Karpas-422 (cell line): ENCODE data around the gene DNAH5. TPM values are rescaled to one million over a fixed set of nuclear protein-coding genes. Genes with fewer than 3 reads are reported as not detected.

Experiments used
- DNase-seq: peaks from one replicate; pipeline ENCODE4 v3.0.0-alpha.2; 2015
- H2AFZ ChIP-seq: fragments of 200-600 bp; sonication (generic); 2 replicates; pipeline ENCODE4 v1.6.1; 2014; ENCODE audit warnings: antibody characterized with exemption, low read length, mixed read lengths
- H3K27ac ChIP-seq: fragments of 200-600 bp; sonication (generic); 2 replicates; pipeline ENCODE4 v1.5.1; 2014; ENCODE audit warnings: mild to moderate bottlenecking, low read length, moderate library complexity
- H3K27me3 ChIP-seq: fragments of 200-600 bp; sonication (generic); 2 replicates; pipeline ENCODE4 v1.6.1; 2014; ENCODE audit warnings: low read length, mixed read lengths
- H3K36me3 ChIP-seq: fragments of 200-600 bp; sonication (generic); 2 replicates; pipeline ENCODE4 v1.6.1; 2014; ENCODE audit warnings: low read length, mixed read lengths; ENCODE audit not compliant: insufficient read depth
- H3K4me1 ChIP-seq: fragments of 200-600 bp; sonication (generic); 2 replicates; pipeline ENCODE4 v1.6.1; 2014; ENCODE audit warnings: mild to moderate bottlenecking, low read length, mixed read lengths
- H3K4me2 ChIP-seq: fragments of 200-600 bp; sonication (generic); 2 replicates; pipeline ENCODE4 v1.6.1; 2014; ENCODE audit warnings: low read length, low read depth, mild to moderate bottlenecking; ENCODE audit not compliant: poor library complexity, severe bottlenecking
- H3K4me3 ChIP-seq: fragments of 200-600 bp; sonication (generic); 2 replicates; pipeline ENCODE4 v1.5.1; 2014; ENCODE audit warnings: mild to moderate bottlenecking, antibody characterized with exemption, low read length, mixed read lengths
- H3K79me2 ChIP-seq: fragments of 200-600 bp; sonication (generic); 2 replicates; pipeline ENCODE4 v1.6.1; 2014; ENCODE audit warnings: mild to moderate bottlenecking, low read length, mixed read lengths
- H3K9ac ChIP-seq: fragments of 200-600 bp; sonication (generic); 2 replicates; pipeline ENCODE4 v1.6.0; 2014; ENCODE audit warnings: low read length
- H3K9me2 ChIP-seq: fragments of 200-600 bp; sonication (generic), shearing (Covaris generic); replicated peaks from 2 replicates; pipeline ENCODE4 v1.6.0; 2014; ENCODE audit warnings: mild to moderate bottlenecking, low read length, moderate library complexity; ENCODE audit not compliant: insufficient read depth
- H3K9me3 ChIP-seq: fragments of 300-700, 200-600 bp; sonication (generic); 2 replicates; pipeline ENCODE4 v1.6.1; 2014; ENCODE audit warnings: low read length, mixed read lengths
- H4K20me1 ChIP-seq: fragments of 200-600 bp; sonication (generic); 2 replicates; pipeline ENCODE4 v1.6.1; 2014; ENCODE audit warnings: mild to moderate bottlenecking, antibody characterized with exemption, low read length, low read depth; ENCODE audit not compliant: insufficient read depth
- total RNA-seq: library from RNA; depleted of rRNA; stranded (reverse); fragments of >200 nt; shearing (Covaris generic); gene quantifications from 2 replicates; pipeline ENCODE4 v1.2.3, GENCODE V29; 2014; ENCODE audit warnings: low replicate concordance

Gene DNAH5
- total RNA-seq, 1 experiment from 2014 or later = not detected

GRCh38 chr5:13676531-13676930 lies 268.0 kb downstream of the DNAH5 start:
- no peaks in the 10 kb centered on the region for H3K27me3 ChIP-seq
- no peak overlapping the region for H3K4me3 ChIP-seq
- DNase-seq = no peak
- H3K9me3 ChIP-seq = peaks cover 33% of the 10 kb centered on the region
- H3K79me2 ChIP-seq = no peaks in the 10 kb centered on the region
- no peak overlapping the region for H3K4me2 ChIP-seq
- no peaks in the 10 kb centered on the region for H3K36me3 ChIP-seq
- H3K9ac ChIP-seq = no peak overlapping the region
- H4K20me1 ChIP-seq = no peaks in the 10 kb centered on the region
- H3K27ac ChIP-seq = no peak overlapping the region
- H3K4me1 ChIP-seq = no peaks in the 10 kb centered on the region
- H2AFZ ChIP-seq = no peak overlapping the region
- no peaks in the 10 kb centered on the region for H3K9me2 ChIP-seq

GRCh38 chr5:13674391-13674790 lies 270.1 kb downstream of the DNAH5 start:
- H3K9me3 ChIP-seq = peaks cover 25% of the 10 kb centered on the region
- H3K9ac ChIP-seq = no peak overlapping the region
- H3K79me2 ChIP-seq = no peaks in the 10 kb centered on the region
- H3K4me2 ChIP-seq = no peak overlapping the region
- no peak overlapping the region for H3K27ac ChIP-seq
- no peaks in the 10 kb centered on the region for H3K9me2 ChIP-seq
- H3K4me3 ChIP-seq = no peak overlapping the region
- H2AFZ ChIP-seq = no peak overlapping the region
- H3K4me1 ChIP-seq = no peaks in the 10 kb centered on the region
- H3K36me3 ChIP-seq = no peaks in the 10 kb centered on the region
- no peaks in the 10 kb centered on the region for H4K20me1 ChIP-seq
- DNase-seq = no peak
- H3K27me3 ChIP-seq = no peaks in the 10 kb centered on the region

GRCh38 chr5:13673511-13673910 lies 271.0 kb downstream of the DNAH5 start:
- Histone ChIP-seq H2AFZ (no peak overlapping the region), H3K4me3 (no peak overlapping the region), H3K4me1 (no peaks in the 10 kb centered on the region), H3K36me3 (no peaks in the 10 kb centered on the region), H3K9ac (no peak overlapping the region), H3K79me2 (no peaks in the 10 kb centered on the region), H3K27ac (no peak overlapping the region), H4K20me1 (no peaks in the 10 kb centered on the region), H3K9me2 (no peaks in the 10 kb centered on the region), H3K4me2 (no peak overlapping the region), H3K27me3 (no peaks in the 10 kb centered on the region), H3K9me3 (peaks cover 25% of the 10 kb centered on the region)
- no peak for DNase-seq

GRCh38 chr5:13664377-13664776 lies 280.1 kb downstream of the DNAH5 start:
- Histone ChIP-seq H3K9me2 (no peaks in the 10 kb centered on the region), H3K27me3 (no peaks in the 10 kb centered on the region), H3K4me1 (no peaks in the 10 kb centered on the region), H3K4me3 (no peak overlapping the region), H3K4me2 (no peak overlapping the region), H3K36me3 (no peaks in the 10 kb centered on the region), H3K27ac (no peak overlapping the region), H4K20me1 (no peaks in the 10 kb centered on the region), H3K9me3 (peaks cover 20% of the 10 kb centered on the region), H3K79me2 (no peaks in the 10 kb centered on the region), H2AFZ (no peak overlapping the region), H3K9ac (no peak overlapping the region)
- DNase-seq = no peak

GRCh38 chr5:13662626-13663025 lies 281.9 kb downstream of the DNAH5 start:
- no peak overlapping the region for H3K27ac ChIP-seq
- no peak overlapping the region for H3K4me2 ChIP-seq
- H3K9ac ChIP-seq = no peak overlapping the region
- no peak overlapping the region for H3K4me3 ChIP-seq
- no peaks in the 10 kb centered on the region for H4K20me1 ChIP-seq
- peaks cover 17% of the 10 kb centered on the region for H3K9me3 ChIP-seq
- H3K9me2 ChIP-seq = no peaks in the 10 kb centered on the region
- H3K36me3 ChIP-seq = no peaks in the 10 kb centered on the region
- no peaks in the 10 kb centered on the region for H3K27me3 ChIP-seq
- H3K4me1 ChIP-seq = no peaks in the 10 kb centered on the region
- DNase-seq = no peak
- H2AFZ ChIP-seq = no peak overlapping the region
- H3K79me2 ChIP-seq = no peaks in the 10 kb centered on the region

GRCh38 chr5:13661272-13661671 lies 283.2 kb downstream of the DNAH5 start:
- H3K4me3 ChIP-seq = no peak overlapping the region
- no peak overlapping the region for H3K4me2 ChIP-seq
- H4K20me1 ChIP-seq = no peaks in the 10 kb centered on the region
- H3K27me3 ChIP-seq = no peaks in the 10 kb centered on the region
- H3K27ac ChIP-seq = no peak overlapping the region
- no peak overlapping the region for H2AFZ ChIP-seq
- H3K79me2 ChIP-seq = no peaks in the 10 kb centered on the region
- no peak for DNase-seq
- H3K36me3 ChIP-seq = no peaks in the 10 kb centered on the region
- H3K4me1 ChIP-seq = no peaks in the 10 kb centered on the region
- no peak overlapping the region for H3K9ac ChIP-seq
- H3K9me3 ChIP-seq = peaks cover 14% of the 10 kb centered on the region
- no peaks in the 10 kb centered on the region for H3K9me2 ChIP-seq

- H3K27me3 ChIP-seq = no peaks in the 10 kb centered on the region
- H3K4me1 ChIP-seq = no peaks in the 10 kb centered on the region
- no peak for DNase-seq
These were observed 284.4 kb downstream of the DNAH5 start for GRCh38 chr5:13660072-13660471.

GRCh38 chr5:13659391-13659790 lies 285.1 kb downstream of the DNAH5 start:
- Histone ChIP-seq H3K4me2 (no peak overlapping the region), H3K79me2 (no peaks in the 10 kb centered on the region), H3K27me3 (no peaks in the 10 kb centered on the region), H3K4me3 (no peak overlapping the region), H4K20me1 (no peaks in the 10 kb centered on the region), H3K9me3 (peaks cover 14% of the 10 kb centered on the region), H3K9ac (no peak overlapping the region), H3K9me2 (no peaks in the 10 kb centered on the region), H3K36me3 (no peaks in the 10 kb centered on the region), H3K27ac (no peak overlapping the region), H3K4me1 (no peaks in the 10 kb centered on the region), H2AFZ (no peak overlapping the region)
- no peak for DNase-seq

More at GRCh38 chr5:13660072-13660471, 284.4 kb downstream of the DNAH5 start:
- Histone ChIP-seq H3K9me3 (peaks cover 14% of the 10 kb centered on the region), H4K20me1 (no peaks in the 10 kb centered on the region), H3K9ac (no peak overlapping the region), H3K9me2 (no peaks in the 10 kb centered on the region), H3K79me2 (no peaks in the 10 kb centered on the region), H2AFZ (no peak overlapping the region), H3K36me3 (no peaks in the 10 kb centered on the region), H3K4me2 (no peak overlapping the region), H3K27ac (no peak overlapping the region), H3K4me3 (no peak overlapping the region)

GRCh38 chr5:13658761-13659160 lies 285.7 kb downstream of the DNAH5 start:
- Histone ChIP-seq H3K27me3 (no peaks in the 10 kb centered on the region), H3K79me2 (no peaks in the 10 kb centered on the region), H3K4me2 (no peak overlapping the region), H4K20me1 (no peaks in the 10 kb centered on the region), H3K9me2 (no peaks in the 10 kb centered on the region), H3K9me3 (peaks cover 15% of the 10 kb centered on the region), H3K36me3 (no peaks in the 10 kb centered on the region), H2AFZ (no peak overlapping the region), H3K4me1 (no peaks in the 10 kb centered on the region), H3K27ac (no peak overlapping the region), H3K9ac (no peak overlapping the region), H3K4me3 (no peak overlapping the region)
- DNase-seq = no peak
